Fibroblast of skin of back (primary cell): ENCODE measurements around the gene UNC80.
A peak's percentile ranks its signal among the peaks of the same experiment; 100 is the strongest.

Experiments
- DNase-seq: peaks from one replicate; pipeline ENCODE4 v3.0.0-alpha.2; 2013

The UNC80 gene

GRCh38 chr2:209974576-209974975, 202.9 kb downstream of the UNC80 start:
- DNase-seq = no peak

GRCh38 chr2:209976698-209977385, 205.2 kb downstream of the UNC80 start:
- no peak for DNase-seq

DNA sequence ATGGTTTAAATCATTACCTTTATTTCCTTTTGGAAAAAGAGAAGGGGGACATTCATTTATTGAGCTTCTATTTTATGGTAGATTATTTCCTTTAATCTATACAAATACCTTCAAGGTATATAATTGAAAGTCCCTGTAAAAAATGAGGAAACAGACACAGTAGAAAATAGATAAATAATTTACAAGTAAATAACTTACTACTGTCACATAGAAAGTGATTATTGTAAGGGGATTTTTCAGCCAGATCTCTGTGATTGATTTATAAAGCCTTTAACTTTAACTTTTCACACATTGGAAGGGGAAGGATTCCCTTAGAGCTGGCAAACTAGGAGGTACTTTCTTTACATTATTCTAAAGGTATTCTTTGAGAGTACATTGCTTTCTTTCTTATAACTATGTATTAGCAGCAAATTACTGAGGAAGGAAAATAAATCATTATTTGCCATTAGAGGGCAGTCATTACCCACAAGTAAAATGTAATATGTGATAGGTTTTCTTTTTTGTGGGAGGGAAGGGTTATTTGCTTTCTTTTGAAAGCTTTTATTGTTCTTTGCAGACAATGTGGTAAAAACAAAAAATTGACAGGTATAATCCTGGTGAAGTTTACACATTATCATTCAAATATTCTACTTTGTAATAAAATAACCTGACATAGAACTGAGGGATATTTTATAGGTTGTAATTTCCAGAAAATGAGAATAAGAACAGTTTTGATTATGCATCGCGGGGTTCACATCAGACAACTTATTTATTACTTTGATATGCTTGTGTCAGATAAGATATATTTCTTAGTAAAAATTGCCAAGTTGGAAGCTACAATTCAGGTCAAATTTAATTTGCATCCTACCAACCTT, 206.0 kb downstream of the UNC80 start:
- peak; percentile 27 for DNase-seq

DNA sequence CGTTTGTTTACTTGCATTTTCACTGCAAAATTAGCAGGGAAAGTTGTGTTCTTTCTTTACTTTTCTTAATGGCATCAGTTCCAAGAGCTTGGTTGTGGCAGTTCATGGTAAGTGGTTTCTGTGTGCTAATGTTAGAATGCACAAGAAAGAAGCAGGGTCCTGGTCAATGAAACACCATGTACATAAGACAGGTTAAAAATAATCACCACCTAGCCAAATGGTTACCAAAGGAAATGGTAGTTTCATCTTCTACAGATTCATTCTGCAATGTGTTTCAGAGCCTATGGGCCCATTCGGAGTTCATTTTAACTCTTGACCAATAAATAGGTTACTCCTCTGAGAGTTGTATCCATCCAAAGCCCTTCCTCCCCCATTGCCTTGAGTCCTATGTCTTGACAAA, 212.7 kb downstream of the UNC80 start:
- DNase-seq = no peak

DNA sequence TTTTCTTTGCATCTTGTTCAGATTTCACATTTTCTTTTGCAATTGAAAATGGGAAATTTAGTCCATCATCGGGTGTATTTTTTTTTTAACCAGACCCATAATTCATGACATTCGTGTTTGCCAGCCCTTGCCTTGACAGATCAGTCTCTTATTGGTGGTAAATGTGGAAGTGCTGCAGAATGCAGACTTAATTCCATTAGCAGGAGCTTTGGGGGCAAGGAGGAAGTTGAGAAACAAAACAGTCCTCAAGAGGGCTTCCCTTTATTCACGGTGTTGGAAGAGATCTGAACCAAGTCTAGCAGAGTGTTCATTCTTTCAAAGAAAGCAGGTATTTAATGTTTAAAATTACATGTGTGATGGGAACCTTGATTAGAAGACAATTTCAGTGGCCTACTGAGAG, 214.2 kb downstream of the UNC80 start:
- DNase-seq = no peak

- peak; percentile 5 for DNase-seq
Observed at GRCh38 chr2:209986415-209986814, 214.8 kb downstream of the UNC80 start.

GRCh38 chr2:209988010-209988409, 216.4 kb downstream of the UNC80 start:
- no peak for DNase-seq

DNA sequence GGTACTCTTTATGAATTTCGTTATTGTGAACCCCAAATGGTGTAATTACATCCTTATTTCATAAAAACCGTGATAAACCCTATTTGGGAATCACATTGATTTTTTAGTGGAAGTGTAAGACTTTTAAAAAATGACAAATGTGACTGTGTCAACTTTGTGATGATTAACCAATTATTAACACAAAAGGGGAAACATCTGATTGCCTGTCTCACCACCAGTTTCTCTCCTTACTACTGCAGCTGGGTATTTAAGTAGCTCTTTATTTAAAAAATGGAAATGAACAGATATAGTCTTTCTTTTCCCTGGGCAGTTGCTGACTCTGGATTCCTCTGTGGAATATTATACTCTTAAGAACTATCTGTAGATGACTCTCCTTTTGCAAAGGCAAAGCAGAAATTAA, 219.2 kb downstream of the UNC80 start:
- no peak for DNase-seq

- no peak for DNase-seq
Observed at GRCh38 chr2:209993968-209994367, 222.3 kb downstream of the UNC80 start.

GRCh38 chr2:209998596-209998995, 227.0 kb downstream of the UNC80 start:
- no peak for DNase-seq

DNA sequence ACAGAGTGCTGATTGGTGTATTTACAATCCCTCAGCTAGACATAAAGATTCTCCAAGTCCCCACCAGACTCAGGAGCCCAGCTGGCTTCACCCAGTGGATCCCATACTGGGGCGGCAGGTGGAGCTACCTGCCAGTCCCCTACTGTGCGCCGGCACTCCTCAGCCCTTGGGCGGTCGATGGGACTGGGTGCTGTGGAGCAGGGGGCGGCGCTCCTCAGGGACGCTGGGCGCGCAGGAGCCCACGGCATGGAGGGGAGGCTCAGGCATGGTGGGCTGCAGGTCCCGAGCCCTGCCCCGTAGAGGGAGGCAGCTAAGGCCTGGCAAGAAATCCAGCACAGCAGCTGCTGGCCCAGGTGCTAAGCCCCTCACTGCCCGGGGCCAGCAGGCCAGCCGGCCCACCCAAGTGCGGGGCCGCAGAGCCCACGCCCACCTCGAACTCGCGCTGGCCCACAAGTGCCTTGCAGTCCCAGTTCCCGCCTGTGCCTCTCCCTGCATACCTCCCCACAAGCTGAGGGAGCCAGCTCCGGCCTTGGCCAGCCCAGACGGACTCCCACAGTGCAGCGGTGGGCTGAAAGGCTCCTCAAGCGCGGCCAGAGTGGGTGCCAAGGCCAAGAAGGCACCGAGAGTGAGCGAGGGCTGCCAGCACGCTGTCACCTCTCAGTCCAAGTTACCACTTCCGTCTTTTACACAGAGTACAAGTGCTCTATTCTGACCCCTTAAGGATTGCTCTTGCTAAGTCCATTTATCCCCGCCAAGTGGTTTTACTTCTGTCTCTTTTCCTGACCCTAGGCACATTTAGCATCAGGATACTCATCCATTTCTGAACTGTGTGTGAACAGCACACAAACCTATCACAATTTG, 229.1 kb downstream of the UNC80 start:
- no peak for DNase-seq

DNA sequence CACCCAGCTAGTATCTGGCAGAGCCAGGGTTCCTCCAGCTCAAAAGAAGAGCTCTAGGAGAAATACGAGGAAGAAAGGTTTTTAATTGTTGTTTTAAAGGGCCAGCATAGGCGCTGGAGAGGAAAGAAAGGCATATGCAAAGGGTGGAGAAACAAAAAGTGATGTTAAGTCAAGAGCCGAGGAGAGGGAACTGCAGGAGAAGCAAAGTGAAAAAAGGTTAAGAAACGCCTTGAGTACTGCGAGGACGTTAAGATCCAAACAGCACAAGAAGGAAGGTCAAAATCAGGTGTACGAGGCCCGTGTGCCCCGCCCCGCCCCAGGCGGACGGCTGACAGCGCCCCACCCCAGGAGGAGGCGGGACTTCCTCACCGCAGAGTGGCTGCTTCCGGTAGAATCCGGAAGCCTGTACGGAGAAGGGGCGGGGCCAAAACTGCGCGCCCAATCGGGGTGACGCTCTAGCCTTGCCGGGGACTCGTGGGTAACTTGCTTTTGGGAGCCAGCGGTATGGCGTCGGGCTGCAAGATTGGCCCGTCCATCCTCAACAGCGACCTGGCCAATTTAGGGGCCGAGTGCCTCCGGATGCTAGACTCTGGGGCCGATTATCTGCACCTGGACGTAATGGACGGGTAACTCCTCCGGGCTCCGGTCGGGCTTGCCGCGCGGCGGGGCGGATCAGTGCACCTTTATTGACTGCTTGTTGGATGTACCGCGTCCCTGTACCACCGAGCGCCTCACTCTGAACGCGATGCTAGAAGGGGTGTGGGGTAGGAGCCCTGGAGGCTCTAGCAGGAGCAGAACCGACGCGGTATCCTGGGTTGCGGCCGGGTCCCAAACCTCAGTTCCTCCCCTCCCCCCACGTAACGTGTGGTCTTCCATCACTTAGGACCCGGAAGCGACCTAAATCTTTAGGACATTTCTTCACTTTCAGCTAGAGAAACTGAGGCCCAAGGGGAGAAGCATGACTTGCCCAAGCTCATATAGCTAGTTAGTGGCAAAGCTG, 230.8 kb downstream of the UNC80 start, which contains the start of gene RPE:
TSS of gene RPE (plus strand) at position 481 of the 1,000 bp plus-strand sequence. CDS start at position 505, 24 bp downstream.
- peak; percentile 93 for DNase-seq

DNA sequence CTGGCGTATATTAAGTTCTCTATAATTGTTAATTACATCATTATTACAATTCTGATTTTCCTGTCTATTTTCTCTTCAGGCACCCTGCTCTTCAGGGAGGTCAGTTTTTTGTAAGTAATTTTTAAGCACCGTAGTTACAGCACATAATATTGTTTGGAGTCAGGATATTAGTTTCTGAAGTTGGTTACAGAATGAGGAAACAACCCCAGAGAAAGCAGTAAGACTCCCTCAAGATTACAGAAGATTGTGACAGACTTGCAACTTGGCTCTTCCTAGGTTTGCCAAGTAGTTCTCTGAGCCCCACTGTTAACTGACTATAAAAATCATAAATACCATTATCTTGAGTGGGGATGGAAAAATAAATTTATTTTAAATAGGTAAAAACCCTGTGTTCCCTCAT, 231.7 kb downstream of the UNC80 start:
- no peak for DNase-seq

DNA sequence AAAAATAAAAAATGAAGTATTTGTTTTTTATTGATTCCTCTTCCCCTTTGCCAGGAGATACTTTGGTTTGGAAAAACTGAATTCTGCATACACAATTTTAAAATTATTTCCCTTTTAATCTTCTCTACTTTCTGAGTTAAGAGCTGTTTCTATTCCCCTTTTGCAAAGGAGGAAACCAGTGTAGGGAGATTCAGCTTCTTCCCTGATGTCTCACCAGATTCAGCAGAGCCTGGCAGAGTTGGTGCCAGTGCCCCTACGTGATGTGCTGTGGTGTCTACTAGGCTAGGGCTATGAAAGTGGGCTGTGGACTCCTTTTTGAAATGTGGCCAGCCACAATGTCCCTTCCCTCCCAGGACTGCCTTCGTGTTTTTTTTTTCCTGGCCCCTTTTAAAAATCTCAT, 233.2 kb downstream of the UNC80 start:
- no peak for DNase-seq

DNA sequence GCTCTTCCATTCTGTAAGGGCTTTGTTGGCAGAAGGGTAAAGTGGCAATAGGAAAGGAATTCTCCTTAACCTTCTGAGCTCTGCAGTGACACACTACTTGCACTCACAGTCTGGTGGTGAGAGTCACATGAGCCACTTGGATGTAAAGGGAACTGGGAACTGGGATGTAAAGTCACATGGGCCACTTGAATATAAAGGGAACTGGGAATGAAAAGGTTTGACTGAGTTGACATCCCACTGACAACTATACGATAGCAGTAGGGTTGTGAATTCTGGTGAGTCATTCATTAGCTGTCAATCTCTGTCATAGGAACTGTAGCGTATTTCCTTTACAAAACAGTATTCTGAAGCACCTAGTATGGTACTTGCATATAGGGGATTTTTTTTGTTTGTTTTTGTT, 236.3 kb downstream of the UNC80 start:
- no peak for DNase-seq

DNA sequence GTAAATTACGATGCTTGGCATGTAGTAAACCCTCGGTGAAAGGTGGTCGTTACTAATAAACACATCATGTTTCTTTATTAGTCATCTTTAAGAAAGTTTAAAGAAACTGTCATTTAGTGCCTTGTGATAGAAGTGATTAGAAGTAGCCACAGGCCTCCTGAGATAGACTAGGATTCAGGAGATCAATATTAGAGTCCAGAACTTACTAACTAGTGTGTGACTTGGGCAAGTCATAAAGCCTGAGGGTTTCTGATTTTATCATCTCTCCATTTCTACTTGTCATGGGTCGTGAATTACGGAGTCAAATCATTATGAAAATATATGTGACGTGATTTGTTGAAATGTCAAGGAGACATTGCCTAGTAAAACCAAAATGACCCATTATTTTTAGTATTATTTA, 237.5 kb downstream of the UNC80 start:
- no peak for DNase-seq

- DNase-seq = no peak
Observed at GRCh38 chr2:210009896-210010295, 238.3 kb downstream of the UNC80 start.

DNA sequence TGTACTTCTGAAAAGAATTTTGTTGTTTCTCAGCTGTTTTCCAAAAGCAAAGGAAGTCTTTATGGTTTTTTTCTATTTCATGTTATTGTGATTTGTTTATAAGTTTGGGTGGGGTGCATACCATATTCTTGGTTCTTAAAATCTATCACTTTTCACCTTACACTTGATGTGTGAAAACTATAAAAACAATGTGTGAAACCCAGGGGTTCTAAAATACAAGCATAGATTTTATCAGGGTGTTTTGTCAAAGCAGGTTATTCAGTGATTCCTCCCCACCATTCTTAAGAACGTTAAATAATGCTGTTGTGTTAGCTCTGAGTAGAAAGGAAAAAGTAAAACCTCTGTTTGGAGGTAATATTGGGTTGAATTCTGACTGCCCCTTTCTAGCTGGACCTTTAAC, 248.5 kb downstream of the UNC80 start:
- no peak for DNase-seq

DNA sequence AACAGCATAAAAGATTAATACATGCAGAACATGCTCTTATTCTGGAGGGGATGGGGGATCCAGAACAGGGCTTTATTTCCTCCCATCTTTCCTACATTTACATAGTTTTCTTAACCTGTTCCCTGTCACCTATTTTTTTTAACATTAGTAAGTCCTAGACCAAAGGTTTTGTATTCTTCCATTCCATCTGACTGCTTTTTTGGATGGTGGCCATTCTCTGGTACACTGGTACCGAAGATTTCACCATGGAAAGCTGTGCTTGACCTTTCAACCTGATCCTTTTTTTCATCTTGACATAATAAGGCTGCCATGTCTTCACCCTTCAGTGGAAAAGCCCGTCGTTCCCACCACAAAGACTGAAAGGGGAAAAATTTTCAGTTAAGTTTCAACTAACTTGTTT, 251.2 kb downstream of the UNC80 start:
- no peak for DNase-seq

DNA sequence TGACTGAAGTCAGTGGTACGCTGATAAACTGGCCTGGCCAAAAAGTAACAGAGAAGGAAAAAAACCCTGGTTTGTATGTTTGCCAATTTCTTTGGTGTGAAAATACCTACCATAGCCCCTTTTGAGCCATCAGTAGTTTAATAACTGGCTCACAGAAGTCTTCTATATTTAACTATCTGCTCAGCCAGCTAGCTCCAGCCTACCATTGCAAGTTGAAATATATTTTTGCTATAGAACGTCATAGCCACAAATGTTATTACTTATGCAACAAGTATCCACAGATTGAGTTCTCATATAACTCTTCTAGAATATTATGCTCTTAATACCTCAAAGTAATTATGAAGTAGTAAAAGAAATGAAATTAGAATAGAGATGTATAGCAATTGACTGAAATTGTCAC, 256.0 kb downstream of the UNC80 start:
- no peak for DNase-seq

GRCh38 chr2:210028178-210028577, 256.5 kb downstream of the UNC80 start:
- no peak for DNase-seq
